Measurements from ENCODE around the gene KLHL3. TPM values are rescaled to one million over a fixed set of nuclear protein-coding genes. Genes with fewer than 3 reads are reported as not detected.

KLHL3 gene
- total RNA-seq, 1 donor from 2014 or later = 2.3 TPM

- no peak overlapping the region for H3K27ac Mint-ChIP-seq
- no peaks in the 10 kb centered on the region for H3K27me3 Mint-ChIP-seq (ENCODE audit: low read depth)
- peaks cover 8% of the 10 kb centered on the region for H3K9me3 Mint-ChIP-seq
- intact Hi-C loops (cut with micrococcal nuclease) = loop anchor here (1.0 to 2.0 kb wide), 2 partner anchors 41 to 71 kb away; no protein-coding TSS in a partner anchor
- H3K4me3 Mint-ChIP-seq (ENCODE audit: low read depth) = peak overlapping the region; percentile 61
- H3K4me1 Mint-ChIP-seq (ENCODE audit: low read depth) = peaks cover 3% of the 10 kb centered on the region
- DNase-seq (ENCODE audit: low spot score) = no peak
- H3K36me3 Mint-ChIP-seq (ENCODE audit: low read depth) = peaks cover 6% of the 10 kb centered on the region
Observed at GRCh38 chr5:137737349-137738131, 1.7 kb upstream of the KLHL3 start.

DNA sequence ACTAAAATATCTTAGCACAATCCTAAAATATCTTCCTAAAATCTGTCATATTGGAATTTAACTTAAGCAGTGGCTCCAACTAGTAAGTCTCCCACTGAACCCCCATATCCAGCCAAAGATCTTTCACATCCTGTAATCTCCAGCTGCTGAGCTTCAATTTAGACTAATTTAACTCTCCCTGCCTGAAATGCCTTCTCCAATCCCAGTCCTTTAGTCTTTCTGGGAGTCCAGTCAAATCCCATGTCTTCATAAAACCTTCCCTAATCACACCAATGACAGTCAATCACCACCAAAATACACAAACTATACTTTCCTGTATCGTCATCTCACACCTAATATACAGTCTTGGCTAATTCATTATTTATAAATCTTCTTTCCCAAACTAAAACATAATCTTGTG is 607 bp upstream of the KLHL3 start:
- peaks cover 3% of the 10 kb centered on the region for H3K27me3 Mint-ChIP-seq (ENCODE audit: low read depth)
- peaks cover 6% of the 10 kb centered on the region for H3K36me3 Mint-ChIP-seq (ENCODE audit: low read depth)
- no peak overlapping the region for H3K4me3 Mint-ChIP-seq (ENCODE audit: low read depth)
- H3K9me3 Mint-ChIP-seq = peaks cover 8% of the 10 kb centered on the region
- no peak for DNase-seq (ENCODE audit: low spot score)
- no peak overlapping the region for H3K27ac Mint-ChIP-seq
- intact Hi-C loops (cut with micrococcal nuclease) = loop anchor here (1.0 to 2.0 kb wide), 2 partner anchors 18 to 40 kb away; partner anchors contain the start of gene HNRNPA0
- H3K4me1 Mint-ChIP-seq (ENCODE audit: low read depth) = peaks cover 6% of the 10 kb centered on the region

DNA sequence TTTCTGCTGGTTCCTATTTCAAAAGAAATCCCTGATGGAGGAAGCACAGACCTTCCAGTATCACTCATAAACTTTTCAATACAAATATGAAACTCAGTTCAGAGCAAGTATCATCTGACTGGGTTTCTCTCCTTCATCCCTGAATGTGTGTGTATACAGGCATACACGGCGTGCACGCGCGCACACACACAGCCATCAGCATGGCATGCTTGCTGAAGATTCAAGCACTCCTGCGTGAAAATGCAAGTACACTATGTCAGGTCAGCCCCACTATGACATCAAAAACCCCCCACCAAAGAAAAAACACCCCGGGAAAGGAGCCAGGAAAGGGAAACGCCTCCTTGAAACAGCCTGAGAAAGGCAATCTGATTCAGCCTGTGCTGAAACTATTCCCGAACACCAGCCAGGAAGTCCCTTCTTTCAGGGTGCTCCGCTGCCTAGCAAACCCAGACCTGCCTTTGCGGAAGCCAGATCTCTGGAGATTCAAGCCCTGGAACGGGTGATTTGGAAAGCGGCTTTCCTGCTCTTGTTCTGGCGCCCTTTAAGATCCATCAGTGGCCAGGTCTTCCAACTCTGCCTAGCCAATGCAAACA is 831 bp downstream of the KLHL3 start:
- DNase-seq (ENCODE audit: low spot score) = no peak
- Mint-ChIP-seq H3K4me1 (ENCODE audit: low read depth) (peaks cover 17% of the 10 kb centered on the region), H3K27ac (no peak overlapping the region), H3K36me3 (ENCODE audit: low read depth) (peaks cover 6% of the 10 kb centered on the region), H3K9me3 (peaks cover 8% of the 10 kb centered on the region), H3K4me3 (ENCODE audit: low read depth) (no peak overlapping the region), H3K27me3 (ENCODE audit: low read depth) (peaks cover 3% of the 10 kb centered on the region)
- intact Hi-C loops (cut with micrococcal nuclease) = loop anchor here (1.0 kb wide), 1 partner anchor 75 kb away; no protein-coding TSS in a partner anchor

DNA sequence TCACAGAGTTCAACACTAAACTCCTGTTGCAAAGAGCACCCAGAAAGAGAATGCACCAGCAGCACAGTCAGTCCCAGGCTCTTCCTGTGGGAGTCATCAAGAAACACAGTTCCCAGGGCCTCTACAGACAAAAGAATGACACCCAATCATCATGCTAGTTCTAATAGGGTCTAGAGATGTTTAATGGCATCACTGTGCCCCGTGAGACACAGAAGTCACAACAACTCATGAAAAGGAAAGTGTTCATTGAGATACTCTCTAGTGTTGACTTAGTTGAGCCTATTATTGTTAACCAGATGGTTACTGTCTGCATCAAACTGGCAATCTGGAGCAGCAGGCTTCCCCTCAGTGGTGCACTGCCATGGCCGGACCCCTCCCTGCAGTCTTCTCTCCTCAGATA is 1.6 kb downstream of the KLHL3 start:
- H3K36me3 Mint-ChIP-seq (ENCODE audit: low read depth) = peaks cover 6% of the 10 kb centered on the region
- H3K9me3 Mint-ChIP-seq = peaks cover 8% of the 10 kb centered on the region
- DNase-seq (ENCODE audit: low spot score) = no peak
- intact Hi-C loops (cut with micrococcal nuclease) = no loop called here
- no peak overlapping the region for H3K4me3 Mint-ChIP-seq (ENCODE audit: low read depth)
- peaks cover 17% of the 10 kb centered on the region for H3K4me1 Mint-ChIP-seq (ENCODE audit: low read depth)
- H3K27me3 Mint-ChIP-seq (ENCODE audit: low read depth) = peaks cover 3% of the 10 kb centered on the region
- H3K27ac Mint-ChIP-seq = peak overlapping the region; percentile 9

DNA sequence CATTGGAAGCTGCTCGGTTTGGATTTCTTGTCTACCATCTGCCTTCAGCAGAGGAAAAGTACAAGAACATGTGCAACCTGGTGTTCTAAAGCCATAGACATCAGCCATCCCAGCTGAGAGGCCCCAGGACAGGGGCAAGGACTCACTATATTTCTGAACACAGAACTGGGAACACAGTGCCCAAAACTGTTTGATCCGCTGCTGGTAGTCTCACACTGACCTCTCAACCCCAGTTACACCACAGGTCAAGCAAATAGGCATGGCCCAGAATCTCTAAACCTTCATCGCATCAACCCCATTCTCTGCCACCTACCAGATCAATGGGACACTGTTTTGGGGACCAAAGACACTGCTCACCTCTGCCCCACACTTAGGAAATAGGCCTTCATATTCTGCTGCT is 2.0 kb downstream of the KLHL3 start:
- H3K27me3 Mint-ChIP-seq (ENCODE audit: low read depth) = peaks cover 3% of the 10 kb centered on the region
- H3K27ac Mint-ChIP-seq = no peak overlapping the region
- H3K9me3 Mint-ChIP-seq = peaks cover 8% of the 10 kb centered on the region
- H3K4me1 Mint-ChIP-seq (ENCODE audit: low read depth) = peaks cover 17% of the 10 kb centered on the region
- H3K4me3 Mint-ChIP-seq (ENCODE audit: low read depth) = no peak overlapping the region
- intact Hi-C loops (cut with micrococcal nuclease) = no loop called here
- DNase-seq (ENCODE audit: low spot score) = no peak
- peaks cover 6% of the 10 kb centered on the region for H3K36me3 Mint-ChIP-seq (ENCODE audit: low read depth)

GRCh38 chr5:137733006-137733405 is 2.9 kb downstream of the KLHL3 start:
- intact Hi-C loops (cut with micrococcal nuclease) = no loop called here
- no peak overlapping the region for H3K4me3 Mint-ChIP-seq (ENCODE audit: low read depth)
- H3K9me3 Mint-ChIP-seq = peaks cover 5% of the 10 kb centered on the region
- H3K36me3 Mint-ChIP-seq (ENCODE audit: low read depth) = peaks cover 4% of the 10 kb centered on the region
- H3K27me3 Mint-ChIP-seq (ENCODE audit: low read depth) = peaks cover 3% of the 10 kb centered on the region
- H3K4me1 Mint-ChIP-seq (ENCODE audit: low read depth) = peaks cover 17% of the 10 kb centered on the region
- no peak overlapping the region for H3K27ac Mint-ChIP-seq
- DNase-seq (ENCODE audit: low spot score) = no peak

GRCh38 chr5:137731176-137731575 is 4.7 kb downstream of the KLHL3 start:
- intact Hi-C loops (cut with micrococcal nuclease) = no loop called here
- H3K36me3 Mint-ChIP-seq (ENCODE audit: low read depth) = no peaks in the 10 kb centered on the region
- no peaks in the 10 kb centered on the region for H3K9me3 Mint-ChIP-seq
- H3K27me3 Mint-ChIP-seq (ENCODE audit: low read depth) = peaks cover 3% of the 10 kb centered on the region
- no peak overlapping the region for H3K4me3 Mint-ChIP-seq (ENCODE audit: low read depth)
- H3K27ac Mint-ChIP-seq = no peak overlapping the region
- DNase-seq (ENCODE audit: low spot score) = no peak
- H3K4me1 Mint-ChIP-seq (ENCODE audit: low read depth) = peaks cover 17% of the 10 kb centered on the region

DNA sequence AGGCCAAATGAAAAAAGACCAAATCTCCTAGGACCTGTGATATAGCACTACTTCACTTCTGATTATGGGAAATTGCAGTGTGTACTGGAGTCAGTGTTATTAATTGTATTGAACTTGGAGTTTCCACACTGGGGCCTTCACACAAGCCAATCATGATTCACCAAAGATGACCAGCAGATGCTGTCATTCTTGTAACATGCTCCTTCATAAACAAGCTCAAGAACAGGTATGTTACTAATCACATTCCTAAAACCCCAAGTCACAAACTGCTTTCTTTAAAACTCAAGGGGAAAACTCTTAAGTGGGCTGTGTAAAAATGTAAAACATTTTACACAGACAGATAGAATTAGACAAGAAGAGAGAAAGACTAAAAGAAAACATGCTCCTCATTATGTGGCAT is 5.6 kb downstream of the KLHL3 start:
- no peak for DNase-seq (ENCODE audit: low spot score)
- peaks cover 3% of the 10 kb centered on the region for H3K27me3 Mint-ChIP-seq (ENCODE audit: low read depth)
- H3K4me3 Mint-ChIP-seq (ENCODE audit: low read depth) = no peak overlapping the region
- H3K27ac Mint-ChIP-seq = no peak overlapping the region
- peaks cover 17% of the 10 kb centered on the region for H3K4me1 Mint-ChIP-seq (ENCODE audit: low read depth)
- H3K36me3 Mint-ChIP-seq (ENCODE audit: low read depth) = no peaks in the 10 kb centered on the region
- no peaks in the 10 kb centered on the region for H3K9me3 Mint-ChIP-seq
- intact Hi-C loops (cut with micrococcal nuclease) = no loop called here

DNA sequence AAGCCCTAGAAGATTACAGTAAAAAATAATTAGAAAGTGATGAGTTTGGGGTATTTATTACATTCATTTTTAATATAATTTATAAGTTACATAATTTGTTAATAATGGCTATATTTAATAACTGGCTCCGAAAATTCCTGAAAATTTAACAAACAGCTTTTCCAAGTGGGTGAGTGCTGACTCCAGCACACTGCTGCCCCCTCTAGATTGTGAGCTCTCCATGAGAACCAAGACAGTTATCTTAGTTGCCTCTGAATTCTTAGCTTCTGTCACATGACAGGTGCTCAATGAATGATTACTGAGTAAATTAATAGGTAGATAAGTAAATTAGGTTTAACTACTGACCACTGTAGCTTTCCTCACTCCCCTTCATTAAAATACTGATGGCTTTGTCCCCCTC is 7.8 kb downstream of the KLHL3 start:
- no peak overlapping the region for H3K27ac Mint-ChIP-seq
- peaks cover 14% of the 10 kb centered on the region for H3K4me1 Mint-ChIP-seq (ENCODE audit: low read depth)
- H3K4me3 Mint-ChIP-seq (ENCODE audit: low read depth) = no peak overlapping the region
- no peak for DNase-seq (ENCODE audit: low spot score)
- H3K36me3 Mint-ChIP-seq (ENCODE audit: low read depth) = no peaks in the 10 kb centered on the region
- H3K9me3 Mint-ChIP-seq = no peaks in the 10 kb centered on the region
- H3K27me3 Mint-ChIP-seq (ENCODE audit: low read depth) = peaks cover 3% of the 10 kb centered on the region
- intact Hi-C loops (cut with micrococcal nuclease) = no loop called here

GRCh38 chr5:137727623-137728022 is 8.3 kb downstream of the KLHL3 start:
- Mint-ChIP-seq H3K4me3 (ENCODE audit: low read depth) (no peak overlapping the region), H3K4me1 (ENCODE audit: low read depth) (peaks cover 14% of the 10 kb centered on the region), H3K27ac (no peak overlapping the region), H3K36me3 (ENCODE audit: low read depth) (no peaks in the 10 kb centered on the region), H3K27me3 (ENCODE audit: low read depth) (peaks cover 3% of the 10 kb centered on the region), H3K9me3 (no peaks in the 10 kb centered on the region)
- intact Hi-C loops (cut with micrococcal nuclease) = no loop called here
- DNase-seq (ENCODE audit: low spot score) = no peak

GRCh38 chr5:137724251-137724650 is 11.6 kb downstream of the KLHL3 start:
- intact Hi-C loops (cut with micrococcal nuclease) = no loop called here
- H3K27ac Mint-ChIP-seq = no peak overlapping the region
- no peaks in the 10 kb centered on the region for H3K27me3 Mint-ChIP-seq (ENCODE audit: low read depth)
- DNase-seq (ENCODE audit: low spot score) = no peak
- H3K4me3 Mint-ChIP-seq (ENCODE audit: low read depth) = no peak overlapping the region
- H3K36me3 Mint-ChIP-seq (ENCODE audit: low read depth) = no peaks in the 10 kb centered on the region
- no peaks in the 10 kb centered on the region for H3K4me1 Mint-ChIP-seq (ENCODE audit: low read depth)
- no peaks in the 10 kb centered on the region for H3K9me3 Mint-ChIP-seq

- no peaks in the 10 kb centered on the region for H3K27me3 Mint-ChIP-seq (ENCODE audit: low read depth)
- H3K27ac Mint-ChIP-seq = no peak overlapping the region
- H3K4me3 Mint-ChIP-seq (ENCODE audit: low read depth) = no peak overlapping the region
- intact Hi-C loops (cut with micrococcal nuclease) = no loop called here
- no peak for DNase-seq (ENCODE audit: low spot score)
- no peaks in the 10 kb centered on the region for H3K36me3 Mint-ChIP-seq (ENCODE audit: low read depth)
- H3K4me1 Mint-ChIP-seq (ENCODE audit: low read depth) = no peaks in the 10 kb centered on the region
- no peaks in the 10 kb centered on the region for H3K9me3 Mint-ChIP-seq
Observed at GRCh38 chr5:137718611-137719010, 17.3 kb downstream of the KLHL3 start.

DNA sequence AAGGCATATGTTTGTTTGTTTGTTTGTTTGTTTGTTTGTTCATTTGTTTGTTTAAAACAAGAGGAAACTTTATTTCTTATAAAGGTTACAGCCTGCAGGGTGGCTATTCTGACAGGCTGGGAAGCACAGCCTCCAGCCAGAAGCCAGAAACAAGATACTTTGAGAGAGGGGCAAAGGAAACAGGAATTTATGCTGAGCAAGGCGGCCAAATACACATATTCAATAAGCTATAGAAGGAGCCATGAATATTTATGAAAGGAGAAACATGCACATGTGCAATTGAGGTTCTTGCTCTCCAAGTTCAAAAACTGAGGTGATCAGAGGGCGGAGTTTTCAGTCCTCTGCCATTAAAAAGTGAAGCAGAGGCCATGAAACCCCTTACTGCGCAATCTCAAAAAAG is 19.6 kb downstream of the KLHL3 start:
- H3K4me3 Mint-ChIP-seq (ENCODE audit: low read depth) = no peak overlapping the region
- H3K9me3 Mint-ChIP-seq = peaks cover 8% of the 10 kb centered on the region

More for the DNA sequence above, 19.6 kb downstream of the KLHL3 start:
- H3K36me3 Mint-ChIP-seq (ENCODE audit: low read depth) = no peaks in the 10 kb centered on the region
- no peaks in the 10 kb centered on the region for H3K27me3 Mint-ChIP-seq (ENCODE audit: low read depth)
- no peak for DNase-seq (ENCODE audit: low spot score)
- H3K27ac Mint-ChIP-seq = no peak overlapping the region
- intact Hi-C loops (cut with micrococcal nuclease) = no loop called here
- H3K4me1 Mint-ChIP-seq (ENCODE audit: low read depth) = no peaks in the 10 kb centered on the region
